Measurements from ENCODE around the gene RHOH. TPM values are rescaled to one million over a fixed set of nuclear protein-coding genes. Genes with fewer than 3 reads are reported as not detected.
A peak's percentile ranks its signal among the peaks of the same experiment; 100 is the strongest.

Gene RHOH
- total and polyA plus RNA-seq, 10 of the 15 experiments (the other 5 are each of a cell fraction or from before 2014, with no cell fraction given), result 46.5 to 120 (median 57.9) TPM

DNA sequence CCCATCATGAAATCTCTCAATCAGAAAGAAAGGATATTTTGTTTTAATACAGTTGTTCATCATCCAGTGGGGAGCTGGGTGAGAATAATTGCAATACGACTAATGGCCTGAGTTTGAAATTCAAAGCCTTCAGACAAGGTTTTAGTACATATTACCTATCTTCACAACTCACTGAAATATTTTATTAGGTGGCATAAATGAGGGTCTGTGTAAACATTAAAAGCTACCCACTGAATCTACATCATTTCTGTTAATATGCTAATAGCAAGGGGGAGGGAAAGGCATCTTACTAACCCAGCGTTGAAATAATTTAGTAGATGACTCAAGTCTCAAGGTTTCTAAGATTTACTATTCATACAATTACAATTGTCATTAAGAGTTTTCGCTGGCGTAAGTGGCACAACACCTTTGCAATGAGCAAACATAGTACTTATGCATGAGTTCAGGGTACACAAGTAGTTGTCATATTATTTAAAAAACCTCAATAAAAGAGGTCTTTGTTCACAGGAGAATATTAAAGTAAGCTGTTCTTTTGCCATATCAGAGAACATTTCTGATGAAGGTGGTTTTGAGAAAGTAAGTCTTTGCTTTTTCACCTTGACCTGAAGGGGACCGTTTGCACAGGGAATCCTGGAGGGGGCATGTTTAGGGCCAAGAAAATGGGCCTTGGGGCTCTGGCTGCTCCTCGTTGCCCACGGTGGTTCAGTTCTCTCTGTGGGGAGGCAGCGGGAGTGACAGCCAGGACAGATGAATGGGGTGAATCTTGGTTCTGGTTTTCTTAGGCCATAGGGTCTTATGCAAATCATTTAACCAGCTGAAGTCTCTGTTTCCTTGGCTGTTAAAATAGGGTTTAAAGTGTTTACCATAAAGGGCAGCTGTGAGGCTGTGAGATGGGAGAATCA lies 4.5 kb upstream of the RHOH start (continued):
- TF ChIP-seq, protein P1, sequence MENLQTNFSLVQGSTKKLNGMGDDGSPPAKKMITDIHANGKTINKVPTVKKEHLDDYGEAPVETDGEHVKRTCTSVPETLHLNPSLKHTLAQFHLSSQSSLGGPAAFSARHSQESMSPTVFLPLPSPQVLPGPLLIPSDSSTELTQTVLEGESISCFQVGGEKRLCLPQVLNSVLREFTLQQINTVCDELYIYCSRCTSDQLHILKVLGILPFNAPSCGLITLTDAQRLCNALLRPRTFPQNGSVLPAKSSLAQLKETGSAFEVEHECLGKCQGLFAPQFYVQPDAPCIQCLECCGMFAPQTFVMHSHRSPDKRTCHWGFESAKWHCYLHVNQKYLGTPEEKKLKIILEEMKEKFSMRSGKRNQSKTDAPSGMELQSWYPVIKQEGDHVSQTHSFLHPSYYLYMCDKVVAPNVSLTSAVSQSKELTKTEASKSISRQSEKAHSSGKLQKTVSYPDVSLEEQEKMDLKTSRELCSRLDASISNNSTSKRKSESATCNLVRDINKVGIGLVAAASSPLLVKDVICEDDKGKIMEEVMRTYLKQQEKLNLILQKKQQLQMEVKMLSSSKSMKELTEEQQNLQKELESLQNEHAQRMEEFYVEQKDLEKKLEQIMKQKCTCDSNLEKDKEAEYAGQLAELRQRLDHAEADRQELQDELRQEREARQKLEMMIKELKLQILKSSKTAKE (IDR thresholded peaks at IDR 0.05; ENCODE audit: low read depth, poor library complexity, severe bottlenecking), result peak; percentile 39
- TF ChIP-seq CHD1 (IDR thresholded peaks at IDR 0.05; ENCODE audit: low read depth, low read length), result peak; percentile 85; the same call in 1 of the 2 replicates
- TF ChIP-seq, protein P2, sequence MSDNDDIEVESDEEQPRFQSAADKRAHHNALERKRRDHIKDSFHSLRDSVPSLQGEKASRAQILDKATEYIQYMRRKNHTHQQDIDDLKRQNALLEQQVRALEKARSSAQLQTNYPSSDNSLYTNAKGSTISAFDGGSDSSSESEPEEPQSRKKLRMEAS (IDR thresholded peaks at IDR 0.05; ENCODE audit: low read depth, low read length), result 0 out of 2 replicates have a peak, but pooled peaks have one; percentile 18
- TF ChIP-seq, protein P3, sequence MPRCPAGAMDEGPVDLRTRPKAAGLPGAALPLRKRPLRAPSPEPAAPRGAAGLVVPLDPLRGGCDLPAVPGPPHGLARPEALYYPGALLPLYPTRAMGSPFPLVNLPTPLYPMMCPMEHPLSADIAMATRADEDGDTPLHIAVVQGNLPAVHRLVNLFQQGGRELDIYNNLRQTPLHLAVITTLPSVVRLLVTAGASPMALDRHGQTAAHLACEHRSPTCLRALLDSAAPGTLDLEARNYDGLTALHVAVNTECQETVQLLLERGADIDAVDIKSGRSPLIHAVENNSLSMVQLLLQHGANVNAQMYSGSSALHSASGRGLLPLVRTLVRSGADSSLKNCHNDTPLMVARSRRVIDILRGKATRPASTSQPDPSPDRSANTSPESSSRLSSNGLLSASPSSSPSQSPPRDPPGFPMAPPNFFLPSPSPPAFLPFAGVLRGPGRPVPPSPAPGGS (IDR thresholded peaks at IDR 0.05; ENCODE audit: borderline replicate concordance, insufficient read depth, low read depth, low read length, poor library complexity, severe bottlenecking), result peak; percentile 42
- no peak for TF ChIP-seq ZNF622 (IDR thresholded peaks at IDR 0.05)
- TF ChIP-seq BRCA1 (IDR thresholded peaks at IDR 0.05; ENCODE audit: low read depth, low read length), result no peak
- peak; percentile 77 for TF ChIP-seq POLR2A (IDR thresholded peaks at IDR 0.05; ENCODE audit: low read depth, low read length)
- no peak for TF ChIP-seq RUNX3 (IDR thresholded peaks at IDR 0.05; ENCODE audit: low read length)
- TF ChIP-seq, protein P4, sequence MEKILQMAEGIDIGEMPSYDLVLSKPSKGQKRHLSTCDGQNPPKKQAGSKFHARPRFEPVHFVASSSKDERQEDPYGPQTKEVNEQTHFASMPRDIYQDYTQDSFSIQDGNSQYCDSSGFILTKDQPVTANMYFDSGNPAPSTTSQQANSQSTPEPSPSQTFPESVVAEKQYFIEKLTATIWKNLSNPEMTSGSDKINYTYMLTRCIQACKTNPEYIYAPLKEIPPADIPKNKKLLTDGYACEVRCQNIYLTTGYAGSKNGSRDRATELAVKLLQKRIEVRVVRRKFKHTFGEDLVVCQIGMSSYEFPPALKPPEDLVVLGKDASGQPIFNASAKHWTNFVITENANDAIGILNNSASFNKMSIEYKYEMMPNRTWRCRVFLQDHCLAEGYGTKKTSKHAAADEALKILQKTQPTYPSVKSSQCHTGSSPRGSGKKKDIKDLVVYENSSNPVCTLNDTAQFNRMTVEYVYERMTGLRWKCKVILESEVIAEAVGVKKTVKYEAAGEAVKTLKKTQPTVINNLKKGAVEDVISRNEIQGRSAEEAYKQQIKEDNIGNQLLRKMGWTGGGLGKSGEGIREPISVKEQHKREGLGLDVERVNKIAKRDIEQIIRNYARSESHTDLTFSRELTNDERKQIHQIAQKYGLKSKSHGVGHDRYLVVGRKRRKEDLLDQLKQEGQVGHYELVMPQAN (conservative IDR thresholded peaks at IDR 0.05), result no peak
- TF ChIP-seq ZNF207 (IDR thresholded peaks at IDR 0.05; ENCODE audit: borderline replicate concordance), result no peak
- TF ChIP-seq BHLHE40 (IDR thresholded peaks at IDR 0.05; ENCODE audit: borderline replicate concordance in 1 of 2, low read depth in 2 of 2, low read length in 1 of 2), result 0 out of 4 replicates have a peak, but pooled peaks have one; percentile 2 to 48
- no peak for TF ChIP-seq EZH2 (IDR thresholded peaks at IDR 0.05; ENCODE audit: borderline replicate concordance, control insufficient read depth, low read depth, low read length)
- TF ChIP-seq, protein P5, sequence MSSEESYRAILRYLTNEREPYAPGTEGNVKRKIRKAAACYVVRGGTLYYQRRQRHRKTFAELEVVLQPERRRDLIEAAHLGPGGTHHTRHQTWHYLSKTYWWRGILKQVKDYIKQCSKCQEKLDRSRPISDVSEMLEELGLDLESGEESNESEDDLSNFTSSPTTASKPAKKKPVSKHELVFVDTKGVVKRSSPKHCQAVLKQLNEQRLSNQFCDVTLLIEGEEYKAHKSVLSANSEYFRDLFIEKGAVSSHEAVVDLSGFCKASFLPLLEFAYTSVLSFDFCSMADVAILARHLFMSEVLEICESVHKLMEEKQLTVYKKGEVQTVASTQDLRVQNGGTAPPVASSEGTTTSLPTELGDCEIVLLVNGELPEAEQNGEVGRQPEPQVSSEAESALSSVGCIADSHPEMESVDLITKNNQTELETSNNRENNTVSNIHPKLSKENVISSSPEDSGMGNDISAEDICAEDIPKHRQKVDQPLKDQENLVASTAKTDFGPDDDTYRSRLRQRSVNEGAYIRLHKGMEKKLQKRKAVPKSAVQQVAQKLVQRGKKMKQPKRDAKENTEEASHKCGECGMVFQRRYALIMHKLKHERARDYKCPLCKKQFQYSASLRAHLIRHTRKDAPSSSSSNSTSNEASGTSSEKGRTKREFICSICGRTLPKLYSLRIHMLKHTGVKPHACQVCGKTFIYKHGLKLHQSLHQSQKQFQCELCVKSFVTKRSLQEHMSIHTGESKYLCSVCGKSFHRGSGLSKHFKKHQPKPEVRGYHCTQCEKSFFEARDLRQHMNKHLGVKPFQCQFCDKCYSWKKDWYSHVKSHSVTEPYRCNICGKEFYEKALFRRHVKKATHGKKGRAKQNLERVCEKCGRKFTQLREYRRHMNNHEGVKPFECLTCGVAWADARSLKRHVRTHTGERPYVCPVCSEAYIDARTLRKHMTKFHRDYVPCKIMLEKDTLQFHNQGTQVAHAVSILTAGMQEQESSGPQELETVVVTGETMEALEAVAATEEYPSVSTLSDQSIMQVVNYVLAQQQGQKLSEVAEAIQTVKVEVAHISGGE (CRISPR knock-in tag; IDR thresholded peaks at IDR 0.05), result no peak
- peak; percentile 67; the same call in 1 of the 2 replicates for TF ChIP-seq MXI1 (IDR thresholded peaks at IDR 0.05; ENCODE audit: low read depth, low read length)
- TF ChIP-seq SMAD5 (IDR thresholded peaks at IDR 0.05; ENCODE audit: low read depth), result peak; percentile 55; the same call in 1 of the 2 replicates
- TF ChIP-seq SIN3A (IDR thresholded peaks at IDR 0.05; ENCODE audit: low read depth, low read length), result 0 out of 2 replicates have a peak, but pooled peaks have one; percentile 15
- no peak for TF ChIP-seq RBBP5 (conservative IDR thresholded peaks at IDR 0.05)
- TF ChIP-seq, protein P6, sequence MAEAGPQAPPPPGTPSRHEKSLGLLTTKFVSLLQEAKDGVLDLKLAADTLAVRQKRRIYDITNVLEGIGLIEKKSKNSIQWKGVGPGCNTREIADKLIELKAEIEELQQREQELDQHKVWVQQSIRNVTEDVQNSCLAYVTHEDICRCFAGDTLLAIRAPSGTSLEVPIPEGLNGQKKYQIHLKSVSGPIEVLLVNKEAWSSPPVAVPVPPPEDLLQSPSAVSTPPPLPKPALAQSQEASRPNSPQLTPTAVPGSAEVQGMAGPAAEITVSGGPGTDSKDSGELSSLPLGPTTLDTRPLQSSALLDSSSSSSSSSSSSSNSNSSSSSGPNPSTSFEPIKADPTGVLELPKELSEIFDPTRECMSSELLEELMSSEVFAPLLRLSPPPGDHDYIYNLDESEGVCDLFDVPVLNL (IDR thresholded peaks at IDR 0.05; ENCODE audit: low read depth, low read length), result no peak

Measured in GM12878 (cell line).